MM.1S (cell line): Measurements from ENCODE around the gene NCDN.
A peak's percentile ranks its signal among the peaks of the same experiment; 100 is the strongest.

Experiments used
- DNase-seq: peaks from one replicate; pipeline ENCODE4 v3.0.0-alpha.2; 2015
- H2AFZ ChIP-seq: fragments of 300-600 bp; sonication (generic); 2 replicates; pipeline ENCODE4 v1.6.0; 2016; ENCODE audit warnings: antibody characterized with exemption, low read length
- H3F3A ChIP-seq: fragments of 300-600 bp; sonication (generic); 2 replicates; pipeline ENCODE4 v1.6.1; 2016; ENCODE audit warnings: mild to moderate bottlenecking, antibody characterized with exemption, low read length, moderate library complexity, mixed read lengths; ENCODE audit not compliant: insufficient read depth
- H3K27ac ChIP-seq: fragments of 300-600 bp; sonication (generic); 2 replicates; pipeline ENCODE4 v1.5.1; 2016; ENCODE audit warnings: mild to moderate bottlenecking, low read length
- H3K27me3 ChIP-seq: fragments of 300-600 bp; sonication (generic); replicated peaks from 2 replicates; pipeline ENCODE4 v1.6.0; 2016; ENCODE audit warnings: low read length; ENCODE audit not compliant: insufficient read depth
- H3K36me3 ChIP-seq: fragments of 300-600 bp; sonication (generic); replicated peaks from 2 replicates; pipeline ENCODE4 v1.6.1; 2016; ENCODE audit warnings: mild to moderate bottlenecking, low read length, mixed read lengths; ENCODE audit not compliant: insufficient read depth
- H3K4me1 ChIP-seq: fragments of 300-600 bp; sonication (generic); 2 replicates; pipeline ENCODE4 v1.6.1; 2016; ENCODE audit warnings: low read length, mixed read lengths
- H3K4me2 ChIP-seq: fragments of 300-600 bp; sonication (generic); 2 replicates; pipeline ENCODE4 v1.6.0; 2016; ENCODE audit warnings: low read depth, low read length
- H3K4me3 ChIP-seq: fragments of 300-600 bp; sonication (generic); 2 replicates; pipeline ENCODE4 v1.5.1; 2016; ENCODE audit warnings: low read length, mixed read lengths
- H3K79me2 ChIP-seq: fragments of 300-600 bp; sonication (generic); 2 replicates; pipeline ENCODE4 v1.6.1; 2016; ENCODE audit warnings: mixed run types, low read length, mixed read lengths
- H3K9ac ChIP-seq: fragments of 300-600 bp; sonication (generic); 2 replicates; pipeline ENCODE4 v1.6.1; 2016; ENCODE audit warnings: low read length, mixed read lengths
- H3K9me2 ChIP-seq: fragments of 300-600 bp; sonication (generic); replicated peaks from 2 replicates; pipeline ENCODE4 v1.6.1; 2016; ENCODE audit warnings: mild to moderate bottlenecking, low read length, mixed read lengths; ENCODE audit not compliant: insufficient read depth
- H3K9me3 ChIP-seq: fragments of 300-600 bp; sonication (generic); replicated peaks from 2 replicates; pipeline ENCODE4 v1.6.1; 2016; ENCODE audit warnings: mild to moderate bottlenecking, low read length, mixed read lengths; ENCODE audit not compliant: insufficient read depth
- H4K20me1 ChIP-seq: fragments of 300-600 bp; sonication (generic); 2 replicates; pipeline ENCODE4 v1.6.1; 2016; ENCODE audit warnings: mild to moderate bottlenecking, low read length, moderate library complexity, mixed read lengths; ENCODE audit not compliant: insufficient read depth
- EZH2 ChIP-seq: fragments of 300-600 bp; sonication (generic); optimal IDR thresholded peaks from 2 replicates; pipeline ENCODE3; 2017; ENCODE audit warnings: low read depth, mild to moderate bottlenecking, antibody characterized with exemption, low read length, mixed read lengths
- EZH2phosphoT487 ChIP-seq: fragments of 300-600 bp; sonication (generic); IDR thresholded peaks from 2 replicates; pipeline ENCODE4 v1.6.1; 2018; ENCODE audit warnings: antibody characterized with exemption, low read length
- TF ChIP-seq, protein P1 (sequence below): fragments of 300-600 bp; sonication (generic); IDR thresholded peaks from 2 replicates; pipeline ENCODE4 v1.5.1; 2016; ENCODE audit warnings: antibody characterized with exemption, low read length, mixed read lengths

Gene NCDN

DNA sequence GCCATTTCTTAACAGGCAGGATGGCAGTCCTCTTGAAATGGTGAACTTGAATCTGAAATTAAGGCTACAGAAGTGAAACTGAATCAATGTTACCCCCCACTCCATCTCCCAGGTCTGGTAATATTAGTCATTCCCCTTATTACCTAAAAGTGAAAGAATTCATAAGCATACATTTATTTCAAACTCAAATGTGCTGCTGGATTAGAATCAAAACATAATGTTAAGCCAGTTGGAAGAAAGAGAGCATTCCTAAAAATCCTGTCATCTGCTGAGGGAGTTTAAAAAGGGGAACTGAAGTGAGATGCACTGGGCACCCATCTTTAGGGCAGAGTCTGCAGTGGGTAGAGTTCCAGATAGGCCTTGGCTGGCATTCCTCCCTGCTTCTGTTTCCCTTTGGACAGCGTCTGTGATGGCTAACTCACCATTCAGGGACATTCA, 17.8 kb upstream of the NCDN start:
- H3K79me2 ChIP-seq: peaks cover 76% of the 10 kb centered on the region
- H3F3A ChIP-seq: peaks cover 27% of the 10 kb centered on the region
- H4K20me1 ChIP-seq: no peaks in the 10 kb centered on the region
- no peaks in the 10 kb centered on the region for H3K9me3 ChIP-seq
- peak overlapping the region; percentile 79 for H3K27ac ChIP-seq
- DNase-seq: peak; percentile 11
- no peak overlapping the region for H3K4me3 ChIP-seq
- H3K4me1 ChIP-seq: peaks cover 33% of the 10 kb centered on the region
- no peaks in the 10 kb centered on the region for H3K27me3 ChIP-seq
- TF ChIP-seq EZH2: no peak
- TF ChIP-seq EZH2phosphoT487: no peak
- TF ChIP-seq, protein P1, sequence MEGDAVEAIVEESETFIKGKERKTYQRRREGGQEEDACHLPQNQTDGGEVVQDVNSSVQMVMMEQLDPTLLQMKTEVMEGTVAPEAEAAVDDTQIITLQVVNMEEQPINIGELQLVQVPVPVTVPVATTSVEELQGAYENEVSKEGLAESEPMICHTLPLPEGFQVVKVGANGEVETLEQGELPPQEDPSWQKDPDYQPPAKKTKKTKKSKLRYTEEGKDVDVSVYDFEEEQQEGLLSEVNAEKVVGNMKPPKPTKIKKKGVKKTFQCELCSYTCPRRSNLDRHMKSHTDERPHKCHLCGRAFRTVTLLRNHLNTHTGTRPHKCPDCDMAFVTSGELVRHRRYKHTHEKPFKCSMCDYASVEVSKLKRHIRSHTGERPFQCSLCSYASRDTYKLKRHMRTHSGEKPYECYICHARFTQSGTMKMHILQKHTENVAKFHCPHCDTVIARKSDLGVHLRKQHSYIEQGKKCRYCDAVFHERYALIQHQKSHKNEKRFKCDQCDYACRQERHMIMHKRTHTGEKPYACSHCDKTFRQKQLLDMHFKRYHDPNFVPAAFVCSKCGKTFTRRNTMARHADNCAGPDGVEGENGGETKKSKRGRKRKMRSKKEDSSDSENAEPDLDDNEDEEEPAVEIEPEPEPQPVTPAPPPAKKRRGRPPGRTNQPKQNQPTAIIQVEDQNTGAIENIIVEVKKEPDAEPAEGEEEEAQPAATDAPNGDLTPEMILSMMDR: no peak
- no peaks in the 10 kb centered on the region for H3K9me2 ChIP-seq
- H3K4me2 ChIP-seq: peak overlapping the region; percentile 57
- H2AFZ ChIP-seq: no peak overlapping the region
- H3K9ac ChIP-seq: no peak overlapping the region
- no peaks in the 10 kb centered on the region for H3K36me3 ChIP-seq

DNA sequence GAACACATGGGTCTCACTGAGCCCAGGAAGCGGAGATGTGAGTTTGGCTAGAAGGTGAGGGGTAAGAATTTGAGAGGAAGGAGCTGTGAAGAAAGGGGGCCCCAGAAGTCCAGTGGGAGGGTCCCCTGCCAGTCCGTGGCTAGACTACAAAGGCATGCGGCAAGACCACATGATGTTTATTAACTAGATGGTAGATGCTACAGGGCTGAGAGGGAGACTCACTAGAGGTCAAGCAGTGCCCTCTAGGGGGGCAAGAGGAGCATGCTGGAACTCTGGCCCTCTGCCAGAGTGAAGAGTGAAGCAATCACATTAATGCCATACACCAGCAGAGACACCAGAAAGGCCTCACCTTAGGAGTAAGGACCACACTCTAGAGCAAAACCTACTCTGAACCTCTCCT, 12.6 kb upstream of the NCDN start:
- Histone ChIP-seq H3K4me3 (no peak overlapping the region), H2AFZ (no peak overlapping the region), H4K20me1 (no peaks in the 10 kb centered on the region), H3K9me2 (no peaks in the 10 kb centered on the region), H3K9me3 (no peaks in the 10 kb centered on the region), H3K79me2 (peaks cover 60% of the 10 kb centered on the region), H3K36me3 (no peaks in the 10 kb centered on the region), H3K4me2 (no peak overlapping the region), H3K4me1 (peaks cover 10% of the 10 kb centered on the region), H3F3A (peaks cover 9% of the 10 kb centered on the region; the same call in 1 of the 2 replicates), H3K9ac (no peak overlapping the region), H3K27ac (no peak overlapping the region), H3K27me3 (no peaks in the 10 kb centered on the region)
- DNase-seq: peak; percentile 64
- TF ChIP-seq, protein P1: peak; percentile 61
- TF ChIP-seq EZH2phosphoT487 (no peak), EZH2 (no peak)

DNA sequence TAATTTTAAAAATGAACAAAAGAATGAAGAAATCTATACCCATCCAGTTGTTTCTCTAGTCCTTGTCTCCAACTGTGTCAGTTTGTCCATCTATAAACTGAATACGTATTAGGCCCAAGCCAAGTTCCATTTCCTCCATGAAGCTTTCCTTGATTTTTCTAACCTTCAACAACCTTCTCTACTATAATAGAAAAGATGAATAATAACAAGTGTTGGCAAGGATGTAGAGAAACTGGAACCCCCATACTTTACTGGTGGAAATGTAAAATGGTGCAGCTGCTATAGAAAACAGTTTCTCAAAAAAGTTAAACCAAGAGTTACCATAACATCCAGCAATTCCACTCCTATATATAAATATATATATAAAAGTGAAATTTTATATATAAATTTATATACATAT, 11.0 kb upstream of the NCDN start:
- no peaks in the 10 kb centered on the region for H3K9me2 ChIP-seq
- no peak overlapping the region for H3K27ac ChIP-seq
- no peaks in the 10 kb centered on the region for H3F3A ChIP-seq
- H3K79me2 ChIP-seq: peaks cover 47% of the 10 kb centered on the region
- no peaks in the 10 kb centered on the region for H3K27me3 ChIP-seq
- H3K4me2 ChIP-seq: no peak overlapping the region
- no peak overlapping the region for H3K4me3 ChIP-seq
- H2AFZ ChIP-seq: no peak overlapping the region
- H3K9ac ChIP-seq: no peak overlapping the region
- H3K9me3 ChIP-seq: no peaks in the 10 kb centered on the region
- H3K4me1 ChIP-seq: no peaks in the 10 kb centered on the region
- TF ChIP-seq EZH2 (no peak), EZH2phosphoT487 (no peak)
- TF ChIP-seq, protein P1: no peak
- H3K36me3 ChIP-seq: no peaks in the 10 kb centered on the region
- DNase-seq: no peak
- no peaks in the 10 kb centered on the region for H4K20me1 ChIP-seq
